GM21381 (cell line): ENCODE data around the gene SLC35E1.
"Not testable (repeated sequence)": the region's sequence is repeated elsewhere in the genome, so short reads cannot be mapped to it uniquely, and the experiment has no call there.

Experiments
- ATAC-seq: cut with Tn5 transposase; IDR thresholded peaks from one replicate; pipeline ENCODE4 v1.9.1; 2021; ENCODE audit warnings: mild to moderate bottlenecking, moderate library complexity; ENCODE audit not compliant: unreplicated experiment

SLC35E1 gene

DNA sequence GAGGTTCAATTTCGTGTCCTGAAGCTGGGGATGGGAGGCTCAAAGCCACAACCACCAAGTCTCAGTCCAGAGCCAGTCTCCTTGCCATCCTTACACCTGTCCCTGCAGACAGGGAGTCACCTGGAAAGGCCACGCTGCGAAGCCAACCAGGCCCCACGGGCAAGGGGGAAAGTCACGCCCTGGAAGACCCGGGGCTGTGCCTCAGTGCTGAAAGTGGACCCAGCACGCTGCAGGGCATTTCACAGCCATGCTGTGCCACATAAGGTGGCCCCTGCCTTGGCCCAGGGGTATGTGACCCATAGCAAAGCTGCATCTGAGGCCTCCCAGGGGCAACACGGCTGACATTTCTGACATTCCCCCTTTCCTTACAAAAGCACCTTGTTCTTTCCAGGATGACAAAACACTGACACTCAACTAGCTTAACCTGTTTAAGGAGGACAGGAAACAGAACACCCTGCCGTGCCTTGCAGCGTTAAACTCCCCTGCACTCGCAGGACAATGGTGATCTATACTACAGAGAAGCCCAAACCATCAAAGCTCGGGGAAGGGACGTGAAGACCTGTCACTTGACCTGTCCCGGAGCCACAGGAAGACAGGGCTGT, 44.8 kb downstream of the SLC35E1 start:
- ATAC-seq, result no peak

DNA sequence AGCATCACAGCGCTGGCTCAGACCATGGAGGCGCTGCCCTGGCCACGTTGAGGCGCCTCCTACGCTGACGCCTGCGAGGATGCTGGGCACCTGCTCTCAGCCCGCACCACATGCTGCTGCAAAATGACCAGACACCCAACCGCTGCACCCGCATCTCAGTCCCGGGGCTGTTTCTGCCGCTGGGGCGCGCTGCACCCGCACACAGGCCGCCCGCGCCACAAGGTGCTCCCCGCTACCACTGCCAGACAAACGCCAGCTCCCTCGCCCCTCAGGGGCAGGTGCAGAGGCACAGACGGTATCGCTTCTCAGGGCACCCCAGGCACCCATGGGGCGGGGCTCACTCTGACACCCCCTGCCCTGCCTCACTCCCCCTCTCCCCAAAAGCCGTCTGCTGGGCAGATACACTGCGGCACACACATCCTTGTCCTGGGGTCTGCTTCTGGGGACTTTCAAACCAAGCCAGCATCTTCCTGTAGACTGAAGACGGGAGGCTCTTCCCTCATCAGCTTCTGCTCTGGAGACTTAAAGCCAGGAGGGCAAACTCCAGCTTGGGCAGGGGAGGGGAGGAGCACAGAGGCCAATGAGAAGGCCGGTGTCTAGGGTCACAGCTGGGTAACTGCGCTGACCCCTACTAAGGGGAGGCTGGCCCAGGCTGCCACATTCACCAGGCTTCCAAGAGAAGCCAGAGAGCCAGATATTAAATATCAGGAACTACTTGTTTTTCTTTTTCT, 46.3 kb downstream of the SLC35E1 start:
- no peak for ATAC-seq

DNA sequence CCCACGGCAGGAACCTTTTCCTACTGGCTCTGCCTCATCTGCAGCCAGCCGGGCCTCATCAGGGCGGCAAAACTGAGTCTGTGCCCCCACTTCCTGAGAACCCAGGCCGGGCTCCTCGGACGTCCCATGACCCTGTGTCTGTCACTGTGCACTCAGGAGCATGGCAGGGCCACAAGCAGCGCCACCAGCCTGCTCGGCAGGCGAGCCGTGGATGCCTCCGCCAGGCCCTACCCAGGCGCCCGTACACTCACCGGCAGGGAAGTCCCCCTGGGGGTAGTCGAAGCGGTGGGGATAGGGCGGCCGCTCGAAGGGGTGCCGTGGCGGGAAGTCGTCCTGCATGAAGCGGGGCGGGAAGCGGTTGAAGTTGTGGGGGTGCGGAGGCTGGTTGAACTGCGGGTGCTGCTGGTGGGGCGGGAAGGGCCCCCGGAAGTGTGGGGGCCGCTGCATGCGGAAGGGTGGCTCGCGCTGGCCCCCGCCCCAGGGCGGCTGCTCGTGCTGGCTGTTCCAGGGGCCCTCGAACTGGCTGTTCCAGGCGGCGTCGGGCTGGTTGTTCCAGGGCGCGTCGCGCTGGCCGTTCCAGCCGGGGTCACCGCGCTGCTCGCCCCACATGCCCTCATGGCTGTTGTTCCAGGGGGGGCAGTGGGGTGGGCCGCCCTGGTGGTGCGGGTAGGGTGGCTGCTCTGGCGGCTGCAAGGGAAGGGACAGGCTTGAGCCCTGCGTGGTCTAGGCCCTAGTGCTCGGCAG, 47.1 kb downstream of the SLC35E1 start:
- ATAC-seq, result no peak

GRCh38 chr19:16522559-16523377, 49.4 kb downstream of the SLC35E1 start:
- ATAC-seq, result no peak

DNA sequence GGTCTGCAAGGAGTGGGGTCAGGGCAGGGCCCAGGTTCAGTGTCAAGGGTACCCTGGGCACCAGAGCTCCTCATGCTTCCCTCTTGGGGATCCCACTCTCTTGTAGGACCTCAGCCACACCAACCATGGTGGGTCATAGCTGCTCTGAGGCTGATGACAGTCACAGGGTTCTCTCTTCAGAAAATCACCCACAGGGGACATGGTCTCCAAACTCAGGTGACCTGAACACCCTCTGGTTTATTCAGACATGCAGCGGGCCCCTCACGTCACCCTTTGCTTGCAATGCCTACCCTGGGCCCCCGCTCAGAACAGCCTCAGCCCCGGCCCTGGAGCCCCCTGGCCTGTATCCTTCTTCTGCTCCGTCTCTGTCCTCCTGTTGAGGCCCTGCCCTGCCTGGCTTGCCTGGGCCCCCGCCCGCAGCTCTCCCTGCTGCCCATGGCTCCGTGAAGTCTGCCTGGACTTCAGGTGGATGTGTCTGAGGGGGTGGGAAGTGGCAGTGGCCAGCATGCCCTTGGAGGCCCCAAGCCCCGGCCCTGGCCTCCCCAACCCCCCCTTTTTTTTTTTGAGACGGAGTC, 50.4 kb downstream of the SLC35E1 start:
- no peak for ATAC-seq

GRCh38 chr19:16520986-16521624, 51.1 kb downstream of the SLC35E1 start:
- no peak for ATAC-seq

DNA sequence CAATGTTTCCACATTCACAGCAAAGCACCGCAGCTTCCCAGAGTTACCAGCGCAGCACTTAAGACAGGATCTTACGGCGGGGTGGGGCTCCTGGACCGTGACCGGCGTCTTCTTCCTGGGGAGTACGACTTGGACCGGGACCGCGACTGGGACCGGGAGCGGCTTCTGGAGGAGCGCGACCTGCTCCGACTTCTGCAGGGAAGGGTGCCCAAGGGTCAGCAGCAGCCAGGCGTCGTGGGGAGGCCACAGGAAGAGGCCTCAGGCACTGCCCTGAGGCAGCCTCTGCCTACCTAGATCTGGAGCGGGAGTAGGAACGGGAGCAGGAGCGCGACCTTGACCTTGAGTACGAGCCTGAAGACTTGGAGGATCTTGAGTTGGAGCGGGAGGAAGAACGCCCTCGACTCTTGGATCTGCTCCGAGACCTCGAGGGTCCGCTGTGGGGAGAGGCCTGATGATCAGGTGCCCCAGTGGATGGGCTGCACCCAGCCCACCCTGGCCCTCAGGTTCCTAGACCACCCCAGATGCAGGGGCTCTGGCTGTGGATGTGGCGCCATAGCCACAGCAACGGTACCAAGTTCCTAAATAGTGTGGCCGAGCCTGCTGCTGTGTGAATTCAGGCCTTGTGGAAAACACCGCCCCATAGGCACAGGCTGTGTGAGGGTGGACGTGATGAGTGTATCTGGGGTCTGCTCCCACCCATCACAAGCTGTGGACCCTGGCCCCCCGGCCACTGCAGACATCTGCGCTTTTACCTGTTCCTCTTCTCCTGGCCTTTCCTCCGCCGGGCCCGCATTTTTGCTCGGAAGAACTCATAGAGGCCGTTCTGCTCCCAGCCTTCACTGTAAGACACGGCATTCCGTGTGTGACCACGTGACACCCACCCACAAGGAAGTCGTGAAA, 51.9 kb downstream of the SLC35E1 start:
- ATAC-seq, result no peak

- ATAC-seq, result no peak
These were observed 53.0 kb downstream of the SLC35E1 start for GRCh38 chr19:16519230-16519687.

DNA sequence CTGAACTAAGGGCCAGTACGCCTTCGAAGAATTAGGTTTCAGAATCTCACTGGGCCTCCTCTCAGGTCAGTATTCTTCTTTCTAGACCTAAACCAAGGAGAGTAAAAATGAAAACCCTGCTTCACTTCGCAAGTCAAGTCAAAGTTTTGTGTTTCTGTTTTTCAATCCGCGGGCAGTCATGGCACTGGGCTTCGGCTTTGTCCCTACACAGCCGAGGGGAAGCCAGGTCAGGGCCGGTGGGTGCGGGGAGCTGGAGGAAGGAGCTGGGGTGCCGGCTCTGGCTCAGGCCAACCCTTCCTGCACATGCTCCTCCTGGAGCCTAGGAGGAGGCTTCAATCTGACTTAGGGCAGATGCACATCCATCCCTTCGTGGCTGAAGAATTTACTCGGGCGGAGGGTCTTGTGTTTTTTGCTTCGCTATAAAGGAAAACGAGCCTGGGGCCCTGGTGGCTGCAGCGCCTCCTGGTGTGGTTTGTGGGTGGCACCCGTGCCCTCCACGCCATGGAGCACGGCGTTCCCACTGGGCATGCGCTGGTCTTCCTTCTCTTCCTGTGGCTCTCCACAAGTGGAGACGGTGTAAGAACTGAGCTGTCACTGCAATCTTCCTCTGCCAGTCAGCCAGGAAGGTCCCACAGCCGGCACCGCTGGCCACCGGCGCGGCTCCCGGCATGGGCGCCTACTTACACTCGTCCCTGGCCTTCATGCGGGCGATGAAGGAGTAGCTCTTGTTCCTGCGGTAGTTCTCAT, 53.6 kb downstream of the SLC35E1 start:
- no peak for ATAC-seq

DNA sequence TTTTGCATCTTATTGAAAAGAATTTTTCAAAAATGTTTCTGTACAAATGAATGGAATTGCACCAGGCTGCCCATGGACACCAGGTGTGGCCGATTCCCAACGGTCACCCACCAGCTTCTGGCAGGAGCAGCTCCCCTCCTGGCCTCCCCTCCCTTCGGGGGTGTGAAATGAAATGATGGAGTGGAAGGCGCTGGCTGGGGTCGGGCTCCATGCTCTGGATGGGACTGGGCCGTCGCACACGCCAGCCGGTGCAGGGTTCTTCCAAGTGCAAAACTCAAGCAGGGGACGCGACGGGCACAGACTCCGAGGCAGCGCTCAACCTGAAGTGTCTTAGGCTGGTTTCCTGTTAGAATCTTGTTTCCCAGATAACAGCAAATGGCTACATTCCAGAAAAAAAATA, 54.2 kb downstream of the SLC35E1 start:
- ATAC-seq, result no peak

DNA sequence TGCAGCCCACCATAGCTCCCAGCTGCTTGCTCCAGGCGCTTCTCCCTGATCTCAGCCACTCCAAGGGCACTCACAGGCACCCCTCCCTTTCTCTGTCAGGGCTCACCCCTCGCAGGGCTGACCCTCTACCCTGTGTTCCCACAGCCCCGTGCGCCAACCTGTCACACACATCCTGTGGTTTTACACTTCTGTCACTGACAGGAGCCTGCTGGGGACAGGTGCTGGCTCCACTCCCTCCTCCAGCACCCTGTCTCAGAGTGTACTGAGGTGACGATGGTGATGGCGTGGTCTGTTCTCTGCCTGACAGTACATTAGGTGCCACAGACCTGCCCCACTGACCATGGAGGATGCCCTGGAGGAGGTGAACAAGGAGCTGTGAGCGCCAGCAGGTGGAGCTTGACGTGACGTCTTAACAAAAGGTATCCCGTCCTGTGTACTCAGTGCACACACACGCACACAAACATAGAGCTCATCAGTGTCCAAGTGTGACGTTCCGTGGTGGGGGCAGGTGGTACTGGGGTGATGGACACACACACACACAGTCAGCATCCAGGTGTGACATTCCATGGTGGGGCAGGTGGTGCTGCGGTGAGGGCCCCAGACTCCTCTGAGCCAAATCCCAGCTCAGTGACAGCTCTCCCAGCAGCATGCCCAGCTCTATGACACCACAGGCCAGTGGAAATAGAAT, 55.1 kb downstream of the SLC35E1 start:
- no peak for ATAC-seq

DNA sequence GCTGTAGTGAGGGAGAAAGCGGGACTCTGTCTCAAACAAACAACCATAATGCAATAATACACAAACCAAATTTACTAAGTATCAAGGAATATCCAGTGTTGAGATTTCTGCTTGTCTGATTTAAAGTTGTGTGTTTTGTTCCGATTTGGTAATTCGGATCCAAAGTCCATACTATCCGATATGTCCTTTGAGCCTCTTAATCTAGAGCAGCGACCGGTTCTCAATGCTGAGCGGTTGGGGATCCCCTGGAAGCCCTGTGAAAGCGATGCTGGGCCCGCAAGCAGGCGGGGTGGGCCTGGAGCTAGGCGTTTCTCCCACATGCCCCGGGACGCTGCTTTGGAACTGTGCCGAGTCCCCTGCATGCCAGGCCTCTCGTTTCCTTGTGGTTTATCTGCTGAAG, 55.8 kb downstream of the SLC35E1 start:
- no peak for ATAC-seq

DNA sequence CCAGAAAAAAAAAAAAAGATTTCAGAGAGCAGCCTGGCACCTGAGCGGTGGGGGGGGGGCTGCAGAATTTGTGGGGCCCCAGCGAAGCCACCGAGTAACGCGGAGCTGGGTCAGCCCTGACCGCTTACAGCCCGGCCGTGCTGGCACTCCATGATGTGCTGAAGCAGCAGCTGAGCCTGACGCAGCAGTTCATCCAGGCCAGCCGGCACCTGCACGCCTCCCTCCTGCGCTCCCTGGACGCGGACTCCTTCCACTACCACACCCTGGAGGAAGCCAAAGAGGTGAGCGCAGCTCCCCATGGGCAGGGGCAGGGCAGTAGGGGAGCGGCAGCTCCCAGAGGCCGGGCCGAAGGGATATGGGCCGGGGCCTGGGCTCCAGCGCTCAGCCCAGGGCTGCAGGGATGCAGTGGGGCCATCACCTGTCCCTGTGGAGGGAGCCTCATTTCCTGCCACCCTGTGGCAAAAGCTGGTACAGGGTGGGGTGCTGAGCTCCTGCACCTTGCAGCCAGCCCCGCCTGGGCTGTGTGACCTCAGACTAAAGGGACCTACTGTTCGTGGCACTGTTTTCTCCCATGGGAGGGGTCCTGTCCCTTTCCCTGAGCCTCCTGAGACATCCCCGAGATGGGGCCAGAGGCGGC, 57.7 kb downstream of the SLC35E1 start:
- ATAC-seq, result no peak

DNA sequence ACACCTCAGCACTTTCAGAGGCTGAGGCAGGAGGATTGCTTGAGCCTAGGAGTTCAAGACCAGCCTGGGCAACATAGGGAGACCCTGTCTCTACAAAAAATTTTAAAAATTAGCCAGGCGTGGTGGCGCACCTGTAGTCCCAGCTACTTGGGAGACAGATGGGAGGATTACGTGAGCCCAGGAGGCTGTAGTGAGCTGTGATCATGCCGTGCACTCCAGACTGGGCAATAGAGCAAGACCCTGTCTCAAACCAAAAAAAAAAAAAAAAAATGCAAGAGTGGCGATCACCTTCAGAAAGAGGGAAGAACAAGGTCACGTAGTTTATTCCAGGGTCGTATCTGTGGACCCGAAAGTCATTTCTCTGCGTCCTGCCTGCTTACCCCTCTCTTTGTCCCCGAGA, 59.6 kb downstream of the SLC35E1 start:
- ATAC-seq, result not testable (repeated sequence)

DNA sequence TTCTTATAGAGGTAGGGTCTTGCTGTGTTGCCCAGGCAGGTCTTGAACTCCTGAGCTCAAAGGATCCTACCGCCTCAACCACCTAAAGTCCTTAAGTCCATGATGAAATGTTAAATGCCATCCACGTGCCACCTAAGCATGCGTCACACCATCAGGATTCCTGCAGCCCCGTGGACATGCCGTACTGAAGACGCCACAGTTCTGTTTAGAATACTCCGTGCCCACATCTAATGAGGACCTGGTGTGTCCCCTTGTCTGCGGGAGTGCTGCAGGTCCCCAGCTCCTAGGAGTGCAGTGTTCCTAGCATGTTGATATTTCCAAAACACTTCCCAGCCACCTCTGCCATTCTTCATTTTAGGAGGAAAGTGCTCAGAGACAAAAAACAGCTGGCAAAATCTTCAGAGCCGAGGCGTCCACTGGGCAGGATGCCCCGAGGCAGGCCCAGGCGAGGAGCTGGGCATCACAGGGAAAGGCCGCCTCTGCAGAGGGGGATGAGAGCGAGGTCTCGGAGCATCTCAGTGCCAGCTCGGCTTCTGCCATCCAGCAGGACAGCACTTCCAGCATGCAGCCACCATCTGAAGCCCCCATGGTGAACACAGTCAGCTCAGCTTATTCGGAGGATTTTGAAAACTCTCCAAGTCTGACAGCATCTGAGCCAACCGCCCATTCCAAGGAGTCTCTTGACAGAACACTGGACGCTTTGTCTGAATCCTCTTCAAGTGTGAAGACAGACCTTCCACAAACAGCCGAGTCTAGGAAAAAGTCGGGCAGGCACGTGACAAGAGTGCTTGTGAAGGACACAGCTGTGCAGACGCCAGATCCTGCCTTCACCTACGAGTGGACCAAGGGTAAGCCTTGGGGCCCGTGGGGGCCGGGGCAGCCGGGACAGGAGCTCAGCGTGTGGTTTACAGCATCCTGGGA, 62.8 kb downstream of the SLC35E1 start:
- ATAC-seq, result no peak

GRCh38 chr19:16508546-16508945, 63.7 kb downstream of the SLC35E1 start:
- ATAC-seq, result no peak
